ENCODE measurements around the gene KCNG2. TPM values are rescaled to one million over a fixed set of nuclear protein-coding genes. Genes with fewer than 3 reads are reported as not detected.

KCNG2 gene
- total and polyA plus RNA-seq, 7 experiments from 2014 or later, result not detected

GRCh38 chr18:79912994-79913831, 115.5 kb downstream of the KCNG2 start:
- POLR2A ChIA-PET, result no interaction called here
- no peak overlapping the region for H3K4me3 ChIP-seq (ENCODE audit: low read length)
- intact Hi-C loops (cut with micrococcal nuclease), result loop anchor here in 1 of 2 donors (1.0 kb wide), 1 partner anchor 38 kb away; the partner anchor contains the start of gene SLC66A2
- DNase-seq (no peak), ATAC-seq (no peak)
- H3K4me1 ChIP-seq (ENCODE audit: control insufficient read depth in 2 of 2, insufficient read depth in 2 of 2, low read length in 2 of 2), result peaks cover 0 to 20% of the 10 kb centered on the region in 2 donors
- peaks cover 0 to 38% (median 0%) of the 10 kb centered on the region in 3 experiments for H3K36me3 ChIP-seq (ENCODE audit: control insufficient read depth in 2 of 3, insufficient read depth in 3 of 3, low read length in 3 of 3)
- Mint-ChIP-seq H3K4me1 (peaks cover 17 to 42% (median 27%) of the 10 kb centered on the region in 7 donors), H3K36me3 (peaks cover 8 to 63% (median 23%) of the 10 kb centered on the region in 5 donors), H3K4me3 (peak overlapping the region in 4 of 10 donors; percentile 6 to 74 (median 14)), H3K27ac (peak overlapping the region in 8 of 9 donors; percentile 42 to 95 (median 92)), H3K27me3 (no peaks in the 10 kb centered on the region), H3K9me3 (peaks cover 0 to 9% (median 0%) of the 10 kb centered on the region in 11 donors)
- no peaks in the 10 kb centered on the region for H3K27me3 ChIP-seq (ENCODE audit: control insufficient read depth in 2 of 2, insufficient read depth in 2 of 2, low read length in 2 of 2)
- H3K27ac ChIP-seq (ENCODE audit: low read depth, low read length), result peak overlapping the region; percentile 49
- no peaks in the 10 kb centered on the region for H3K9me3 ChIP-seq (ENCODE audit: control insufficient read depth in 2 of 3, low read length in 3 of 3)
- CTCF ChIA-PET, result no interaction called here

- intact Hi-C loops (cut with micrococcal nuclease), result loop anchor here in 1 of 2 donors (1.0 kb wide), 1 partner anchor 235 kb away; the partner anchor contains the start of gene CTDP1
- POLR2A ChIA-PET, result no interaction called here
Measured at GRCh38 chr18:79914614-79915160, 116.9 kb downstream of the KCNG2 start.

GRCh38 chr18:79915161-79916127, 117.7 kb downstream of the KCNG2 start:
- Mint-ChIP-seq H3K9me3 (peaks cover 0 to 1% (median 0%) of the 10 kb centered on the region in 11 donors), H3K27me3 (no peaks in the 10 kb centered on the region), H3K4me3 (peak overlapping the region in 1 of 10 donors; percentile 17), H3K36me3 (peaks cover 4 to 49% (median 17%) of the 10 kb centered on the region in 5 donors), H3K27ac (peak overlapping the region in 4 of 9 donors; percentile 31 to 57 (median 50)), H3K4me1 (peaks cover 16 to 35% (median 23%) of the 10 kb centered on the region in 7 donors)
- Histone ChIP-seq H3K27ac (ENCODE audit: low read depth, low read length) (no peak overlapping the region), H3K4me3 (ENCODE audit: low read length) (no peak overlapping the region), H3K9me3 (ENCODE audit: control insufficient read depth in 2 of 3, low read length in 3 of 3) (no peaks in the 10 kb centered on the region), H3K4me1 (ENCODE audit: control insufficient read depth in 2 of 2, insufficient read depth in 2 of 2, low read length in 2 of 2) (peaks cover 0 to 20% of the 10 kb centered on the region in 2 donors), H3K27me3 (ENCODE audit: control insufficient read depth in 2 of 2, insufficient read depth in 2 of 2, low read length in 2 of 2) (no peaks in the 10 kb centered on the region), H3K36me3 (ENCODE audit: control insufficient read depth in 2 of 3, insufficient read depth in 3 of 3, low read length in 3 of 3) (peaks cover 0 to 40% (median 0%) of the 10 kb centered on the region in 3 experiments)
- ChIA-PET CTCF (no interaction called here), POLR2A (no interaction called here)
- ATAC-seq (no peak), DNase-seq (no peak)
- intact Hi-C loops (cut with micrococcal nuclease), result no loop called here

More at GRCh38 chr18:79914614-79915160, 116.9 kb downstream of the KCNG2 start:
- peaks cover 15 to 37% (median 23%) of the 10 kb centered on the region in 7 donors for H3K4me1 Mint-ChIP-seq
- Histone ChIP-seq H3K4me1 (ENCODE audit: control insufficient read depth in 2 of 2, insufficient read depth in 2 of 2, low read length in 2 of 2) (peaks cover 0 to 20% of the 10 kb centered on the region in 2 donors), H3K27ac (ENCODE audit: low read depth, low read length) (peak overlapping the region; percentile 63), H3K9me3 (ENCODE audit: control insufficient read depth in 2 of 3, low read length in 3 of 3) (no peaks in the 10 kb centered on the region), H3K27me3 (ENCODE audit: control insufficient read depth in 2 of 2, insufficient read depth in 2 of 2, low read length in 2 of 2) (no peaks in the 10 kb centered on the region), H3K4me3 (ENCODE audit: low read length) (no peak overlapping the region), H3K36me3 (ENCODE audit: control insufficient read depth in 2 of 3, insufficient read depth in 3 of 3, low read length in 3 of 3) (peaks cover 0 to 40% (median 0%) of the 10 kb centered on the region in 3 experiments)
- H3K27me3 Mint-ChIP-seq, result no peaks in the 10 kb centered on the region
- DNase-seq, result no peak
- peaks cover 4 to 54% (median 17%) of the 10 kb centered on the region in 5 donors for H3K36me3 Mint-ChIP-seq
- no peak for ATAC-seq
- H3K4me3 Mint-ChIP-seq, result peak overlapping the region in 6 of 10 donors; percentile 37 to 74 (median 49)
- CTCF ChIA-PET, result no interaction called here
- peak overlapping the region in 8 of 9 donors; percentile 81 to 95 (median 92) for H3K27ac Mint-ChIP-seq
- peaks cover 0 to 2% (median 0%) of the 10 kb centered on the region in 11 donors for H3K9me3 Mint-ChIP-seq

GRCh38 chr18:79916128-79916494, 118.4 kb downstream of the KCNG2 start:
- Mint-ChIP-seq H3K36me3 (peaks cover 4 to 44% (median 17%) of the 10 kb centered on the region in 5 donors), H3K27me3 (no peaks in the 10 kb centered on the region), H3K4me3 (no peak overlapping the region), H3K4me1 (peaks cover 16 to 29% (median 22%) of the 10 kb centered on the region in 7 donors), H3K9me3 (peaks cover 0 to 1% (median 0%) of the 10 kb centered on the region in 11 donors), H3K27ac (peak overlapping the region in 3 of 9 donors; percentile 31 to 57 (median 45))
- Histone ChIP-seq H3K4me1 (ENCODE audit: control insufficient read depth in 2 of 2, insufficient read depth in 2 of 2, low read length in 2 of 2) (peaks cover 0 to 20% of the 10 kb centered on the region in 2 donors), H3K27me3 (ENCODE audit: control insufficient read depth in 2 of 2, insufficient read depth in 2 of 2, low read length in 2 of 2) (no peaks in the 10 kb centered on the region), H3K36me3 (ENCODE audit: control insufficient read depth in 2 of 3, insufficient read depth in 3 of 3, low read length in 3 of 3) (peaks cover 0 to 40% (median 0%) of the 10 kb centered on the region in 3 experiments), H3K27ac (ENCODE audit: low read depth, low read length) (no peak overlapping the region), H3K4me3 (ENCODE audit: low read length) (no peak overlapping the region), H3K9me3 (ENCODE audit: control insufficient read depth in 2 of 3, low read length in 3 of 3) (no peaks in the 10 kb centered on the region)
- DNase-seq (no peak), ATAC-seq (no peak)
- POLR2A ChIA-PET, result no interaction called here
- CTCF ChIA-PET, result interaction anchor here (1.4 kb wide), 1 partner anchor 13 kb away, joined by 3 read pairs; no protein-coding TSS in a partner anchor
- intact Hi-C loops (cut with micrococcal nuclease), result no loop called here

- H3K27me3 ChIP-seq (ENCODE audit: control insufficient read depth in 2 of 2, insufficient read depth in 2 of 2, low read length in 2 of 2), result no peaks in the 10 kb centered on the region
- no peak overlapping the region for H3K4me3 ChIP-seq (ENCODE audit: low read length)
- Mint-ChIP-seq H3K36me3 (peaks cover 4 to 45% (median 17%) of the 10 kb centered on the region in 5 donors), H3K27ac (peak overlapping the region in 2 of 9 donors; percentile 31 to 57), H3K9me3 (peaks cover 0 to 1% (median 0%) of the 10 kb centered on the region in 11 donors), H3K4me1 (peaks cover 16 to 29% (median 22%) of the 10 kb centered on the region in 7 donors), H3K4me3 (no peak overlapping the region), H3K27me3 (no peaks in the 10 kb centered on the region)
- H3K4me1 ChIP-seq (ENCODE audit: control insufficient read depth in 2 of 2, insufficient read depth in 2 of 2, low read length in 2 of 2), result peaks cover 0 to 19% of the 10 kb centered on the region in 2 donors
- H3K36me3 ChIP-seq (ENCODE audit: control insufficient read depth in 2 of 3, insufficient read depth in 3 of 3, low read length in 3 of 3), result peaks cover 0 to 40% (median 0%) of the 10 kb centered on the region in 3 experiments
- ChIA-PET POLR2A (no interaction called here), CTCF (interaction anchor here (1.4 kb wide), 1 partner anchor 13 kb away, joined by 3 read pairs; no protein-coding TSS in a partner anchor)
- H3K9me3 ChIP-seq (ENCODE audit: control insufficient read depth in 2 of 3, low read length in 3 of 3), result no peaks in the 10 kb centered on the region
- DNase-seq (no peak), ATAC-seq (no peak)
- no peak overlapping the region for H3K27ac ChIP-seq (ENCODE audit: low read depth, low read length)
- intact Hi-C loops (cut with micrococcal nuclease), result no loop called here
Measured at GRCh38 chr18:79916546-79917168, 118.9 kb downstream of the KCNG2 start.
